Stimulated activated naive CD8-positive, alpha-beta T cell treated with anti-CD3 and anti-CD28 coated beads, Interleukin-15, amount 100 ng/mL, for 72 hours (primary cell): Measurements from ENCODE around the gene UTP4.
"Not testable (repeated sequence)": the region's sequence is repeated elsewhere in the genome, so short reads cannot be mapped to it uniquely, and the experiment has no call there.

Experiments used
- ATAC-seq: fragments of 150-1000 bp; cut with Tn5 transposase; 2 replicates; pipeline ENCODE4 v1.10.0; 2021; ENCODE audit warnings: mild to moderate bottlenecking, moderate library complexity
- DNase-seq, 2 donors: peaks; one replicate each; pipeline ENCODE4 v3.0.0; 2021 to 2022
- H3K27ac Mint-ChIP-seq, 2 donors: one replicate each; pipeline ENCODE4 v1.8.0; 2022; ENCODE audit warnings: mild to moderate bottlenecking in 2 of 2, mixed read lengths in 2 of 2, moderate library complexity in 2 of 2
- H3K27me3 Mint-ChIP-seq: one replicate; pipeline ENCODE4 v1.8.0; 2022; ENCODE audit warnings: mixed read lengths
- H3K4me1 Mint-ChIP-seq: one replicate; pipeline ENCODE4 v1.8.0; 2022; ENCODE audit warnings: mild to moderate bottlenecking, mixed read lengths
- H3K4me3 Mint-ChIP-seq, 2 donors: one replicate each; pipeline ENCODE4 v1.8.0; 2022; ENCODE audit warnings: mild to moderate bottlenecking in 2 of 2, mixed read lengths in 2 of 2, moderate library complexity in 1 of 2
- H3K9me3 Mint-ChIP-seq, 2 donors: one replicate each; pipeline ENCODE4 v1.8.0; 2022; ENCODE audit warnings: mixed read lengths in 2 of 2

The UTP4 gene

GRCh38 chr16:69116906-69117305, 15.5 kb upstream of the UTP4 start:
- H3K4me3 Mint-ChIP-seq: no peak overlapping the region
- no peaks in the 10 kb centered on the region for H3K9me3 Mint-ChIP-seq
- DNase-seq (no peak), ATAC-seq (peak; percentile 22)
- H3K4me1 Mint-ChIP-seq: peaks cover 20% of the 10 kb centered on the region
- no peaks in the 10 kb centered on the region for H3K27me3 Mint-ChIP-seq
- no peak overlapping the region for H3K27ac Mint-ChIP-seq

GRCh38 chr16:69118468-69118867, 14.0 kb upstream of the UTP4 start:
- ATAC-seq: no peak
- peaks cover 12% of the 10 kb centered on the region for H3K4me1 Mint-ChIP-seq
- H3K9me3 Mint-ChIP-seq: no peaks in the 10 kb centered on the region
- H3K27ac Mint-ChIP-seq: peak overlapping the region in 1 of 2 donors; percentile 37
- H3K27me3 Mint-ChIP-seq: no peaks in the 10 kb centered on the region
- no peak overlapping the region for H3K4me3 Mint-ChIP-seq
- no peak for DNase-seq

- DNase-seq: no peak
- ATAC-seq: no peak
- Mint-ChIP-seq H3K9me3 (no peaks in the 10 kb centered on the region), H3K4me1 (peaks cover 12% of the 10 kb centered on the region), H3K4me3 (no peak overlapping the region), H3K27ac (peak overlapping the region in 1 of 2 donors; percentile 34), H3K27me3 (no peaks in the 10 kb centered on the region)
Observed at GRCh38 chr16:69118994-69119393, 13.5 kb upstream of the UTP4 start.

- Mint-ChIP-seq H3K27me3 (no peaks in the 10 kb centered on the region), H3K9me3 (no peaks in the 10 kb centered on the region), H3K4me3 (no peak overlapping the region), H3K27ac (no peak overlapping the region), H3K4me1 (peaks cover 15% of the 10 kb centered on the region)
- ATAC-seq (no peak), DNase-seq (no peak)
Observed at GRCh38 chr16:69119536-69119935, 12.9 kb upstream of the UTP4 start.

- no peak for DNase-seq
- peaks cover 20% of the 10 kb centered on the region for H3K4me1 Mint-ChIP-seq
- no peak overlapping the region for H3K4me3 Mint-ChIP-seq
- H3K27ac Mint-ChIP-seq: no peak overlapping the region
- ATAC-seq: no peak
- no peaks in the 10 kb centered on the region for H3K9me3 Mint-ChIP-seq
- H3K27me3 Mint-ChIP-seq: no peaks in the 10 kb centered on the region
Observed at GRCh38 chr16:69120096-69120664, 12.3 kb upstream of the UTP4 start.

GRCh38 chr16:69123910-69124309, 8.5 kb upstream of the UTP4 start:
- Mint-ChIP-seq H3K27me3 (no peaks in the 10 kb centered on the region), H3K4me3 (no peak overlapping the region), H3K27ac (no peak overlapping the region), H3K9me3 (no peaks in the 10 kb centered on the region), H3K4me1 (peaks cover 40% of the 10 kb centered on the region)
- ATAC-seq (peak; percentile 56), DNase-seq (peak; percentile 52 to 54)

GRCh38 chr16:69124406-69124805, 8.0 kb upstream of the UTP4 start:
- not testable (repeated sequence) for H3K27me3 Mint-ChIP-seq, H3K9me3 Mint-ChIP-seq, H3K27ac Mint-ChIP-seq, H3K4me3 Mint-ChIP-seq, DNase-seq, ATAC-seq
- peaks cover 39% of the 10 kb centered on the region for H3K4me1 Mint-ChIP-seq

GRCh38 chr16:69124961-69125360, 7.5 kb upstream of the UTP4 start:
- H3K9me3 Mint-ChIP-seq, ATAC-seq, DNase-seq, H3K27me3 Mint-ChIP-seq, H3K4me3 Mint-ChIP-seq: not testable (repeated sequence)
- Mint-ChIP-seq H3K27ac (peak overlapping the region in 1 of 2 donors; percentile 81), H3K4me1 (peaks cover 45% of the 10 kb centered on the region)

GRCh38 chr16:69126221-69126620, 6.2 kb upstream of the UTP4 start:
- H3K27ac Mint-ChIP-seq: no peak overlapping the region

GRCh38 chr16:69126801-69127200, 5.6 kb upstream of the UTP4 start:
- H3K27ac Mint-ChIP-seq: peak overlapping the region in 1 of 2 donors; percentile 74
- not testable (repeated sequence) for H3K27me3 Mint-ChIP-seq, H3K4me3 Mint-ChIP-seq, ATAC-seq, H3K9me3 Mint-ChIP-seq, DNase-seq
- H3K4me1 Mint-ChIP-seq: peaks cover 63% of the 10 kb centered on the region

More at GRCh38 chr16:69126221-69126620, 6.2 kb upstream of the UTP4 start:
- ATAC-seq: no peak
- Mint-ChIP-seq H3K4me3 (no peak overlapping the region), H3K27me3 (no peaks in the 10 kb centered on the region), H3K9me3 (no peaks in the 10 kb centered on the region), H3K4me1 (peaks cover 58% of the 10 kb centered on the region)
- DNase-seq: no peak

GRCh38 chr16:69127966-69128510, 4.4 kb upstream of the UTP4 start:
- Mint-ChIP-seq H3K4me1 (peaks cover 65% of the 10 kb centered on the region), H3K27me3 (no peaks in the 10 kb centered on the region), H3K4me3 (no peak overlapping the region), H3K9me3 (no peaks in the 10 kb centered on the region), H3K27ac (peak overlapping the region in 1 of 2 donors; percentile 60)
- no peak for DNase-seq
- ATAC-seq: no peak

- H3K27me3 Mint-ChIP-seq: no peaks in the 10 kb centered on the region
- ATAC-seq (no peak), DNase-seq (no peak)
- H3K4me1 Mint-ChIP-seq: peaks cover 81% of the 10 kb centered on the region
- no peak overlapping the region for H3K27ac Mint-ChIP-seq
- no peaks in the 10 kb centered on the region for H3K9me3 Mint-ChIP-seq
- peak overlapping the region in 1 of 2 donors; percentile 91 for H3K4me3 Mint-ChIP-seq
Observed at GRCh38 chr16:69130461-69130860, 2.0 kb upstream of the UTP4 start.

- Mint-ChIP-seq H3K9me3 (no peaks in the 10 kb centered on the region), H3K4me3 (peak overlapping the region; percentile 91 to 96), H3K4me1 (peaks cover 79% of the 10 kb centered on the region), H3K27me3 (no peaks in the 10 kb centered on the region), H3K27ac (peak overlapping the region; percentile 92 to 96)
- ATAC-seq (no peak), DNase-seq (no peak)
Observed at GRCh38 chr16:69131167-69131838, 1.1 kb upstream of the UTP4 start.

GRCh38 chr16:69131839-69132423, 518 bp upstream of the UTP4 start:
- H3K4me1 Mint-ChIP-seq: peaks cover 78% of the 10 kb centered on the region
- peak overlapping the region; percentile 92 to 96 for H3K27ac Mint-ChIP-seq

GRCh38 chr16:69133373-69133954, 1.0 kb downstream of the UTP4 start:
- ATAC-seq (no peak), DNase-seq (no peak)
- no peaks in the 10 kb centered on the region for H3K9me3 Mint-ChIP-seq
- H3K4me1 Mint-ChIP-seq: peaks cover 73% of the 10 kb centered on the region
- H3K4me3 Mint-ChIP-seq: peak overlapping the region; percentile 91 to 96
- H3K27me3 Mint-ChIP-seq: no peaks in the 10 kb centered on the region
- H3K27ac Mint-ChIP-seq: peak overlapping the region; percentile 93 to 97

More at GRCh38 chr16:69131839-69132423, 518 bp upstream of the UTP4 start:
- peak overlapping the region; percentile 91 to 96 for H3K4me3 Mint-ChIP-seq
- H3K27me3 Mint-ChIP-seq: no peaks in the 10 kb centered on the region
- no peaks in the 10 kb centered on the region for H3K9me3 Mint-ChIP-seq
- ATAC-seq (peak; percentile 69), DNase-seq (peak in 1 of 2 donors; percentile 75)

GRCh38 chr16:69138608-69139007, 6.2 kb downstream of the UTP4 start:
- Mint-ChIP-seq H3K9me3 (no peaks in the 10 kb centered on the region), H3K4me1 (peaks cover 50% of the 10 kb centered on the region), H3K27ac (no peak overlapping the region), H3K4me3 (no peak overlapping the region), H3K27me3 (no peaks in the 10 kb centered on the region)
- no peak for ATAC-seq
- no peak for DNase-seq
